T-helper 17 cell (primary cell): ENCODE data around the gene TCOF1. TPM values are rescaled to one million over a fixed set of nuclear protein-coding genes. Genes with fewer than 3 reads are reported as not detected.
A peak's percentile ranks its signal among the peaks of the same experiment; 100 is the strongest.

Experiments
- ATAC-seq: fragments of 150-1000 bp; cut with Tn5 transposase; 2 replicates; pipeline ENCODE4 v1.10.0; 2021; ENCODE audit warnings: mild to moderate bottlenecking, moderate library complexity
- DNase-seq, 3 donors: peaks; one replicate each; pipeline versions ENCODE4 v3.0.0 to v3.0.0-alpha.2; 2020 to 2021
- H3K9me3 ChIP-seq: one replicate; pipeline ENCODE4 v1.7.0; 2013; ENCODE audit warnings: low read length, mild to moderate bottlenecking; ENCODE audit not compliant: control insufficient read depth, poor library complexity, severe bottlenecking
- H3K27ac Mint-ChIP-seq: one replicate; pipeline ENCODE4 v1.8.0; 2022; ENCODE audit warnings: mild to moderate bottlenecking, moderate library complexity, mixed read lengths
- H3K27me3 Mint-ChIP-seq: one replicate; pipeline ENCODE4 v1.8.0; 2022; ENCODE audit warnings: mixed read lengths
- H3K36me3 Mint-ChIP-seq: one replicate; pipeline ENCODE4 v1.8.0; 2022; ENCODE audit warnings: low read depth, mixed read lengths
- H3K4me1 Mint-ChIP-seq: one replicate; pipeline ENCODE4 v1.8.0; 2022; ENCODE audit warnings: mild to moderate bottlenecking, mixed read lengths
- H3K4me3 Mint-ChIP-seq: one replicate; pipeline ENCODE4 v1.8.0; 2022; ENCODE audit warnings: mild to moderate bottlenecking, moderate library complexity, mixed read lengths
- total RNA-seq, 4 donors: library from RNA in 2 of 4; stranded (reverse) in 2 of 4; gene quantifications; one replicate each; pipeline ENCODE4 v1.2.3 and lab custom pipeline; 2022 to 2026

Gene TCOF1
- 10 to 100 TPM; 49.2 to 57.3 TPM for total RNA-seq
- 108 to 140 reads per million in 2 donors for total RNA-seq (lab: John Stamatoyannopoulos, UW)

GRCh38 chr5:150357326-150358260, at the start of gene TCOF1:
TSS of gene TCOF1 (plus strand) at chr5:150357697. CDS start at chr5:150357747, 50 bp downstream.
- ATAC-seq = peak; percentile 98
- Mint-ChIP-seq H3K4me3 (peak within 1 kb of the TSS; percentile 92), H3K36me3 (peaks cover 8% of the 10 kb centered on the region), H3K4me1 (peaks cover 37% of the 10 kb centered on the region), H3K27ac (peak within 1 kb of the TSS; percentile 88), H3K27me3 (no peaks in the 10 kb centered on the region)
- H3K9me3 ChIP-seq = no peaks in the 10 kb centered on the region
- peak; percentile 96 to 97 (median 96) for DNase-seq

GRCh38 chr5:150309101-150309885, 48.2 kb upstream of the TCOF1 start:
- Mint-ChIP-seq H3K27me3 (peaks cover 26% of the 10 kb centered on the region), H3K27ac (no peak overlapping the region), H3K4me1 (peaks cover 11% of the 10 kb centered on the region), H3K36me3 (peaks cover 2% of the 10 kb centered on the region), H3K4me3 (no peak overlapping the region)
- no peak for ATAC-seq
- no peaks in the 10 kb centered on the region for H3K9me3 ChIP-seq
- DNase-seq = no peak

GRCh38 chr5:150309886-150310239, 47.6 kb upstream of the TCOF1 start:
- H3K9me3 ChIP-seq = no peaks in the 10 kb centered on the region
- H3K27ac Mint-ChIP-seq = no peak overlapping the region
- peaks cover 11% of the 10 kb centered on the region for H3K4me1 Mint-ChIP-seq
- no peak for DNase-seq
- peaks cover 23% of the 10 kb centered on the region for H3K27me3 Mint-ChIP-seq
- peaks cover 2% of the 10 kb centered on the region for H3K36me3 Mint-ChIP-seq
- no peak for ATAC-seq
- no peak overlapping the region for H3K4me3 Mint-ChIP-seq

GRCh38 chr5:150310246-150310645, 47.3 kb upstream of the TCOF1 start:
- H3K4me3 Mint-ChIP-seq = no peak overlapping the region
- ATAC-seq = no peak

GRCh38 chr5:150311015-150311692, 46.3 kb upstream of the TCOF1 start:
- no peaks in the 10 kb centered on the region for H3K9me3 ChIP-seq
- H3K27me3 Mint-ChIP-seq = peaks cover 17% of the 10 kb centered on the region
- peaks cover 2% of the 10 kb centered on the region for H3K36me3 Mint-ChIP-seq
- H3K4me3 Mint-ChIP-seq = no peak overlapping the region
- H3K4me1 Mint-ChIP-seq = peaks cover 4% of the 10 kb centered on the region
- ATAC-seq (no peak), DNase-seq (no peak)
- H3K27ac Mint-ChIP-seq = peak overlapping the region; percentile 39

More at GRCh38 chr5:150310246-150310645, 47.3 kb upstream of the TCOF1 start:
- Mint-ChIP-seq H3K27me3 (peaks cover 21% of the 10 kb centered on the region), H3K36me3 (peaks cover 2% of the 10 kb centered on the region), H3K27ac (no peak overlapping the region), H3K4me1 (peaks cover 11% of the 10 kb centered on the region)
- H3K9me3 ChIP-seq = no peaks in the 10 kb centered on the region
- DNase-seq = no peak

- no peak overlapping the region for H3K4me3 Mint-ChIP-seq
- H3K36me3 Mint-ChIP-seq = peaks cover 2% of the 10 kb centered on the region
- no peak overlapping the region for H3K27ac Mint-ChIP-seq
- H3K4me1 Mint-ChIP-seq = peaks cover 3% of the 10 kb centered on the region
- no peaks in the 10 kb centered on the region for H3K9me3 ChIP-seq
- H3K27me3 Mint-ChIP-seq = peaks cover 17% of the 10 kb centered on the region
- no peak for DNase-seq
- ATAC-seq = no peak
Observed at GRCh38 chr5:150312518-150312917, 45.0 kb upstream of the TCOF1 start.

GRCh38 chr5:150313501-150313900, 44.0 kb upstream of the TCOF1 start:
- H3K4me1 Mint-ChIP-seq = peaks cover 6% of the 10 kb centered on the region
- H3K36me3 Mint-ChIP-seq = peaks cover 7% of the 10 kb centered on the region
- no peaks in the 10 kb centered on the region for H3K9me3 ChIP-seq
- H3K27ac Mint-ChIP-seq = no peak overlapping the region
- peaks cover 24% of the 10 kb centered on the region for H3K27me3 Mint-ChIP-seq
- DNase-seq (no peak), ATAC-seq (no peak)
- H3K4me3 Mint-ChIP-seq = no peak overlapping the region

GRCh38 chr5:150313921-150314716, 43.4 kb upstream of the TCOF1 start:
- no peak for DNase-seq
- Mint-ChIP-seq H3K27ac (no peak overlapping the region), H3K27me3 (peaks cover 24% of the 10 kb centered on the region), H3K4me3 (no peak overlapping the region), H3K36me3 (peaks cover 7% of the 10 kb centered on the region), H3K4me1 (peaks cover 6% of the 10 kb centered on the region)
- no peaks in the 10 kb centered on the region for H3K9me3 ChIP-seq
- ATAC-seq = no peak

GRCh38 chr5:150315245-150315644, 42.3 kb upstream of the TCOF1 start:
- H3K36me3 Mint-ChIP-seq = peaks cover 5% of the 10 kb centered on the region
- no peak overlapping the region for H3K27ac Mint-ChIP-seq
- peaks cover 6% of the 10 kb centered on the region for H3K4me1 Mint-ChIP-seq
- DNase-seq (no peak), ATAC-seq (no peak)
- H3K4me3 Mint-ChIP-seq = no peak overlapping the region
- H3K27me3 Mint-ChIP-seq = peaks cover 18% of the 10 kb centered on the region
- H3K9me3 ChIP-seq = no peaks in the 10 kb centered on the region

GRCh38 chr5:150316320-150316719, 41.2 kb upstream of the TCOF1 start:
- H3K36me3 Mint-ChIP-seq = peaks cover 5% of the 10 kb centered on the region
- ATAC-seq (no peak), DNase-seq (no peak)
- no peaks in the 10 kb centered on the region for H3K9me3 ChIP-seq
- H3K27ac Mint-ChIP-seq = no peak overlapping the region
- peaks cover 10% of the 10 kb centered on the region for H3K27me3 Mint-ChIP-seq
- no peak overlapping the region for H3K4me3 Mint-ChIP-seq
- peaks cover 3% of the 10 kb centered on the region for H3K4me1 Mint-ChIP-seq

- peaks cover 5% of the 10 kb centered on the region for H3K36me3 Mint-ChIP-seq
- peaks cover 3% of the 10 kb centered on the region for H3K4me1 Mint-ChIP-seq
- H3K4me3 Mint-ChIP-seq = no peak overlapping the region
- H3K27me3 Mint-ChIP-seq = peaks cover 10% of the 10 kb centered on the region
- DNase-seq (no peak), ATAC-seq (no peak)
- H3K9me3 ChIP-seq = no peaks in the 10 kb centered on the region
- H3K27ac Mint-ChIP-seq = no peak overlapping the region
Observed at GRCh38 chr5:150317048-150318003, 40.2 kb upstream of the TCOF1 start.
